UCSD-AML1 (cell line): ENCODE data around the gene FLNA.

Experiments used
- DNase-seq: peaks from one replicate; lab custom pipeline; 2025; ENCODE audit not compliant: unreplicated experiment; lab: John Stamatoyannopoulos, UW

FLNA gene

DNA sequence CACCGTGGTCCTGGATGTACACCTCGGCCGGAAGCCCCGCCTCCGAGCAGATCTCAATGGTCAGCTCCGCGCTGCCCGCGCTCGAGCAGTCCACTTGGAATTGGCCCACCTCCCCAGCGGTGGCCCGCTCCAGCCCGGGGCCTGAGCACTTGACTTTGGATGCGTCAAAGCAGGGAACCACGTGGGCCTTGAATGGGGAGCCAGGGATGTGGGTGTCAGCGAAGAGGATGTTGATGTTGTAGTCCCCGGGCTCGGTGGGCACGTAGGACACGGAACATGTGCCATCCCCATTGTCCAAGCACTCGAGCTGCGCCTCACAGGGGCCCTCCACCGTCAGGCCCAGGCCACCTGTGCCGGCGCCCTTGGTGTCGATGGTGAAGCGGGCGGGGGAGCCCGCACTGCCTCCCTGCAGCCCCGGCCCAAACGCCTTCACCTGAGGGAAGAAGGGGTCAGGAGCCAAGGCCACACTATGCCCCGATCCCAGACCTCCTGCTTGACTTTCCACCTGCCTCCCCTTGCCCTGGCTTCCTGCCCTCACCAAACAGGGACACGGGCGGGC, 14.2 kb downstream of the FLNA start:
- no peak for DNase-seq

DNA sequence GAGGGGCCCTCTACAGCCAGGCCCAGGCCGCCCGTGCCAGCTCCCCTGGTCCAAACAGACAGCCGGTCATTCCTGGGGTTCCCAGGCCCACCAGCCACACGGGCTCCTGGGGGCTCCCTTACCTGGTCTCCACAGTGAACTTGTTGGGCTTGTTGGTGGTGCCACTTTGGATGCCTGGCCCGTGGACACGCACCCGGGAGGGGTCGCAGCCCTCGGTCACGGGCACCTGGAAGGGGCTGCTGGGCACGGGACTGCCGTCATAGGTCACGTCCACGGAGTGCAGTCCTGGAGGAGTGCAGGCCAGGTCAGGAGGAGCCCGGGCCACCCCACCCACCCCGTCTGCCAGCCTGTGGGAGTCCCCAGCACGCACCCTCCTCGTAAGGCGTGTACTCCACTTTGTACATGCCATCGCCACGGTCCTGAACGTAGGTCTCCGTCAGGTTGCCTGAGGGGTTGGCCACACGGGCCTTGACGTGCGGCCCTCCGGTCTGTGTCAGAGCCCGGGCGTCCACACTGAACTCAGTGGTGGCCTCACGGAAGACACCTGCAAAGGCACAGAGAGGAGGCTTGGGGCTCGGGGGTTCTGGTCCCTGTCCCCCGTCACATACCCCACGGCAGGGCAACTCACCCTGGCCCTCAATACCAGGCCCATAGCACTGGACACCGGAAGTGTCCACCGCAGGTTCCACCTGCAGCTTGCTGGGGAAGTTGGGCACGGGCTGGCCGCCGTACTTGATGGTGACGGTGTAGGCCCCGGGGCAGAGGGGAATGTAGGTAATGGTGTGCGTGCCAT, 14.9 kb downstream of the FLNA start:
- DNase-seq = no peak

DNA sequence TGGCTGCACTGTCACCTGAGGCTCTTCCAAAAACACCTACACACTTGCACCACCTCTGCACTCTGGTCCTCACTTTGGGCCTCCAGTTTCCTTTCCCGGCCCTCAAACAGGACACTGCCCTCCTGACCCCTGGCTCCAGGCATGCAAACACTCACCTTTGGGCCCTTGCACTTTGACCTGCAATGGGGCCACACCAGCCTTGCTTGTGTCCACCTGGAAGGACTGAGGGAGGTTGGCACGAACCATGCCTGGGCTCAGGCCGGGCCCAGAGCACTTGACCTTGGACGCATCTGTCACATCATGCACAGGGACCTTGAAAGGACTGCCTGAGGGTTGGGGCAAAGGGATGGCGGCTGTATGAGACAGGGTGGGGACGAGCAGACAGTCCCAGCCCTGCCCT, 15.6 kb downstream of the FLNA start:
- no peak for DNase-seq

GRCh38 chrX:154358011-154358410, 16.4 kb downstream of the FLNA start:
- DNase-seq = no peak

GRCh38 chrX:154357205-154357604, 17.2 kb downstream of the FLNA start:
- DNase-seq = no peak

- no peak for DNase-seq
Measured at GRCh38 chrX:154356596-154356995, 17.8 kb downstream of the FLNA start.

- DNase-seq = no peak
Measured at GRCh38 chrX:154355776-154356140, 18.7 kb downstream of the FLNA start.

DNA sequence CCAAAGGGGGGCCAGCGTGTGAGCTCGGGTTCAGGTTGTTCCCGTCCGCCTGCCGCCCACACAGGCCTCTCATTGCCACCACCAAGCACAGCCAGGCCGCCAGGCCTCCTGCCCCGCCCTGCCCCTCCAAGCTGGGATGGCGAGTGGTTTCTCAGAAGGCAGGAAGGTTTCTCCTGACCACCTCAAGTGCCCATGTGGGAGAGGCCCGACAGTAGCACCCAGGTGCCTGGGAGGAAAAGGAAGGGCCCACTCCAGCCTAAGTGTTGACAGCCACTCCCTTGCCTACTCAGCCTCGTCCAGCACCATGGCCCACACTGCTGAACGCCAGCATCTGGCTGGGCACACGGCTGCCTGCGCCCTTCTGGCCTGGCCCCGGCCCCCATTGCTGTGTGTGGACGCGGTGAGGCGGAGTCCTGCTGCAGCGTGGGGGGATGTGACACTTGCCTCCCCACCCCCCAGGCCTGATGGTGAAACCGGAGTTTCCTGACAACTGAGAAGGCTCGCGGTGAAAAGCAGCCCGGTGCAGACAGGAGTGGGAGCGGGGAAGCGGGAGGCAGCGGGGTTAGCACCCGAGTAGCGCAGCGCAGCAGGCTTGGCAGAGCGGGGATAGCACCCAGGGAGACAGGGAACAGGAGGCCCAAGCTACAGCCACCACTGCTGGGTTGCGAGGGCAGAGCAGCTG, 19.2 kb downstream of the FLNA start:
- no peak for DNase-seq

DNA sequence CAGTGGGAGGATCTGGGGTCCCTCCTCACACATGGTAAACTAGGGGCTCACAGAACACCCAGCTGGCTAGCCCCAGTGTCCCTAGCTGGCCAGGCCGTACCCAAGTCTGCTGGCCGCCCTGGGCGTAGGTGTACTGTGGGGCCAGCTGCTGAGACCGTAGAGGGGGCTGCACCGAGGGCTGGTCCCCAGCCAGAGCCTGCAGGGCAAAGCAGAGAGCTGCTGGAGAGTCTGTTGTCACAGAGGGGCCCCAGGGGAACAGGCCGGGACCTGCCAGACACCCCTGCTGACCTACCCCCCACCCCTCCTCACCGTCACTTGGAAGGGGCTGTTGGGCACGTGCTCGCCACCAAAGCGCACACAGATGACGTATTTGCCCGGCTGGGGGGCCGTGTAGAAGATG, 19.9 kb downstream of the FLNA start:
- DNase-seq = no peak

DNA sequence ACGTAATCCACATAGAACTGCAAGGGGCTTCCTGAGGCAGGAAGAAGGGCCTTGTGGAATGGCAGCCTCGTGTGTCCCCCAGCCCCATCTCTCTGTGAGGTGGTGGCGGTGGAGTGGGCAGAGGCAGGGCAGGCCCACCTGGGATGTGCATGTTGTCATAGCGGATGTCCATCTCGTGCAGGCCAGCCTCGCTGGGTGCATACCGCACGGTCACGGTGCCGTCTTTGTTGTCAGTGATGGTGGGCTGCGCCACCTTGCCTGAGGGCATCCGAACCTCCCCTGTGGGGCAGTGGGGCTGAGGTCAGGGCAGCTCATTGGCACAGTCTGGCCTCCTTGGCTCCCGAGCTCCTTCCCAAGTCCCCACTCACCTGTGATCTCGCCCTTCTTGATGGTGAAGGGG, 20.4 kb downstream of the FLNA start:
- DNase-seq = no peak

GRCh38 chrX:154353172-154353843, 21.1 kb downstream of the FLNA start:
- no peak for DNase-seq

- no peak for DNase-seq
Measured at GRCh38 chrX:154352466-154352865, 22.0 kb downstream of the FLNA start.

DNA sequence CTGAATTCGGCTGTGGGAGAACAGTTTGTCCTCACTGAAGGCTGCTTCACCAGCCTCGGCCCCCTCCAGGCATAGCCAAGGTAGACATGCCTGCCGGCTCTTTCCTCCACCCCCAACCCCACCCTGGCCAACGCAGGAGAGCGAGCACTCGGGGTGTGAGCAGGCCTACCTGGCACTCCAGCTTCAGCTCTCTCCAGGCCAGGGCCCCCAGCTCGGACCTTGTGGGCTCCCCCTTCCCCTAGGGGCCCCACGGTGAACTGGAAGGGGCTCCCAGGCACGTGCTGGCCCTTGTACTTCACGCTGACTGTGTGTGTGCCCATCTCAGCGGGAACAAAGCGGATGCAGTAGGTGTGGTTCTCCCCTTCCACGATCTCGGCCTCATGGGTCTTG, 22.4 kb downstream of the FLNA start:
- no peak for DNase-seq

DNA sequence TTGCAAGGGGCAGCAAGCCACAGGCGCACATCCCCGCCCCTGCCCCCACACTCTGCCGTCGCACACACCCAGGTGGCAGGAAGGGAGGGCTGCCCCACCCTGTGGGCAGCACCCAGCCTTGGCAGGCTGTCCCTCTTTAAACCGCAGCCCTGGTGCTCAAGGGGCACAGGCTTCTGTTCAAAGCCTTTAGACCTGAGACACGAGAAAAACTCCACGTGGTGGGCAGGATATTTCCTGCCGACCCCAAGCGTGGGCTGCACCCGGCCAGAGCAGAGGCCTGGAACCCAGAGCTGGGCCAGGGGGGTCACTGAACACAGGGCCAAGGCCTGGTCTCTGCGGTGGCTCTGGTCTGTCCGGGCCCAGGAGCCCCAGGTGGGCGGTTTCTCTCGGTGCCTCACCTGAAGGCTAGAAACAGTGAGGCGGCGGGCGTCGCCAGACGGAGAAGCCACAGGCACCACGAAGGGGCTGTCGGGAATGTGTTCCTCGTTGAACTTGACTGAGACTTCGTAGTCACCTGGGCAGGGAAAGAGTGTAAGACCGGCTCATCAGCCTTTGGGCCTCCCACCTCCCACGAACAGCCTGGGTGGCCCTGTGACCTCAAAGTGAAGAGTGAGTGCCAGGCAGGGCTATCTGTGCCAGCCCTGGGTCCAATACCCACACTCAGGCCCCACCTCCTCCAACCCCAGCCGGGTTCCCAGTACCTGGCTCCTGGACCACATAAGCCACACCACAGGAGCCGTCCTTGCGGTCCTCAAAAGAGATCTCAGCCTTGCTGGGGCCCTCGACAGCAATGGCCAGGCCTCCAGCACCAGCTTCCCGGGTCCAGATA, 23.0 kb downstream of the FLNA start:
- no peak for DNase-seq

DNA sequence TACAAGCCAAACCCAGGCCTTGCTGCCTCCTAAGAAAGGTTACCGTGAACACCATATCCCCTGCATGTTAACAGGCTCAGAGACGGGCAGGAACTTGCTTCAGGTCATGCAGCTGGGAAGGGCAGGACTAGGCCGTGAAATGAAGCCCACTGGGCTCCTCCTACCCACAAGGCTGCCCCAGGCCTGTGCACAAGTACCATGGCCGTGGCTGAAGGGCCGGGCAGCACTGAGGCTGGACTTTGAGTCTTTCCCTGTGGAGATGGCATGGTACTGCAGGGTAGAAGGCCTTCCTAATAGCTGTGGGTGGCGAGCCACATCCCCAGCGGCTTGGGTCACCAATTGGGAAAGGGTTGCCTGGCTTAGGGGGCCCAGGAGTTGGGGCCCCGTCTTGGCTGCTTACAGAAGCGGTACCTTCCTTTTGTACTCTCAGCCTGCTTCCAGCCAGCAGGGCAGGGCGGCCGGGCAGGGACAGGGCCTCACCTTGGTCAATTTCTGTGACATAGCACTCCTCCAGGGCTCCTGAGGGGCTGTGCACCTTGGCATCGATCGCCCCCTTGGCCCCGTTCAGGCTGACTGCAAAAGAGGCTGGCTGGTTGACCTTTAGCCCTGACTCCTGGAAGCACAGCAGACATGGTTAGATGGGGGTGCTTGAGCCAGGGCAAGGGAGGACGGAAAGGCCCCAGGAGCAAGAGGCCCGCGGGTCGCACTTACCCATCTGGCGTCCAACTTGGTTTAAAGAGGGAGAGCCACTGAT, 23.8 kb downstream of the FLNA start:
- no peak for DNase-seq

DNA sequence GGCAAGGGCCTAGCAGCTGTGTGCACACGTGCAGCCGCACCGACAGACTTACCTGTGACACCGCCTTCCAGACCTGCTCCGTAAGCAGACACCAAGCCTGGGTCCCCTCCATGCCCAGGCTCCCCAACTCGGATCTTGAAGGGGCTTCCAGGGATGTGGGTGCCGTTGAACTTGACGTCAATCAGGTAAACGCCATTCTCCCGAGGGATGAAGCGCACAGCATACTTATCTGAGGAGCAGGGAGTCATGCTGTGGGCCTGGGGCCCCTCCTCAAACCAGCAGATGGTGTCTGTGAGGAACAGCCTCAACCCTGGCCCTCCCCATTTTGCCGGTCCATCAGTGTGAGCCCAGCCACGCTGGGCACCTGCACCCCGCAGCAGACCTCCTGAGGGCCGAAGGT, 24.5 kb downstream of the FLNA start:
- DNase-seq = no peak

DNA sequence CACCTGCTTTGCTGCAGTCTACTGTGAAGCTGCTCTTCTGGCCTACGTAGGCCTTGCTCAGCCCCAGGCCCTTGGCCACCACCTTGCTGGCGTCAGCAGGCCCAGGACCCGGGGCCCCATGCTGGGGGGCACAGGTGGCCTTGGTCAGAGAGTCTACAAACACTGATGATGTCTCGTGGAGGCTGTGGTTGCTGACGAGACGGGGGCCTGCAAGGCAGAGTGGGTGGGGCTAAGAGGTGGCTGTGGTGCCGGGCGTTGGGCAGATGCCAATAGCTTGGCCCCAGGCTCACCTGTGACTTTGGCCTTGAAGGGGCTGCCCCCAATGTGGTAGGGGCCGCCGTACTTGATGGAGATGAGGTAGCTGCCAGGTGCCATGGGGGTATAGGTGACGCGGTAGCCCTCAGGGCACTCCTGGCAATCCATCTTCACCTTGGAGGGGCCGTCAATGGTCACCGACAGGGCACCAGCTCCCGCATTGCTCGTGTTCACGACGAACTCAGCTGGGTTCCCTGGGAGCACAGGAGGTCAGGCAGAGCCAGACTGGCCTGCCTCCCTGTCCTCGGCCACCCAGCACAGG, 25.0 kb downstream of the FLNA start:
- no peak for DNase-seq

- no peak for DNase-seq
Measured at GRCh38 chrX:154348646-154349358, 25.6 kb downstream of the FLNA start.

- DNase-seq = no peak
Measured at GRCh38 chrX:154348114-154348531, 26.3 kb downstream of the FLNA start.
